HG03342 (cell line): ENCODE data around the gene SLC66A1.

Experiments used
- ATAC-seq: cut with Tn5 transposase; IDR thresholded peaks from one replicate; pipeline ENCODE4 v1.9.1; 2021; ENCODE audit warnings: mild to moderate bottlenecking, moderate library complexity; ENCODE audit not compliant: unreplicated experiment

Gene SLC66A1

DNA sequence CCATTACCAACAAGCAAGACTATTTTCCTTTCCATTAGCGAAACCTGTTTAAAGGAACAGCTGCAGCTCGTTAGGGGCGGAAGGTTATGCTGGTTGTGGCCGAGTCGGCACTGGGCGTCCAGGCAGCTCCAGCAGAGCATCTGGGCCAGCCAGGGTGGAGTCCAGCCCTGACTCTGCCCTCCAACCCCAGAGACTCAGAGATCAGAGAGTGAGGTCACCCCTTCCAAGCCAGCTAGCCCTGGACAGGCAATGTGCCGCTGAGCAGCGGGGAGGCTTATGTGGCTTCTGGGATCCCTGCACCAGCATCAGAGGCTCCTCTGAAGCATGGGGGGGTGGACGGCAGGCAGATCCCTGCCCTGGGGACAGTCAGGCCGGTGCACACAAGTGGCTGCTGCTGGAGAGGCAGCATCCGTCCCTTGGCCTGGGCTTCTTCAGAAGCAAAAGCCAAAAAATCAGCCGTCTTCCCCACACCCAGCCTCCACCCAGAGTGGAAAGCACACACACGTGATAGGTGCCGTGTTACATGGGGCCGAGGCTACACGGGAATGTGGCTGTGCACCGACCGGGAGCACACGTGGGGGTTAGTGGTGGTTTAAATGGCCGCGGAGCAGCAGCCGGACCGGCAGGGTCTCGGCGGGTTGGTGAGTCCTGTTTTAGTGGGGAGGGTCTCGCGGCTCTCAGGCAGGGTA is 30.1 kb downstream of the SLC66A1 start:
- no peak for ATAC-seq

DNA sequence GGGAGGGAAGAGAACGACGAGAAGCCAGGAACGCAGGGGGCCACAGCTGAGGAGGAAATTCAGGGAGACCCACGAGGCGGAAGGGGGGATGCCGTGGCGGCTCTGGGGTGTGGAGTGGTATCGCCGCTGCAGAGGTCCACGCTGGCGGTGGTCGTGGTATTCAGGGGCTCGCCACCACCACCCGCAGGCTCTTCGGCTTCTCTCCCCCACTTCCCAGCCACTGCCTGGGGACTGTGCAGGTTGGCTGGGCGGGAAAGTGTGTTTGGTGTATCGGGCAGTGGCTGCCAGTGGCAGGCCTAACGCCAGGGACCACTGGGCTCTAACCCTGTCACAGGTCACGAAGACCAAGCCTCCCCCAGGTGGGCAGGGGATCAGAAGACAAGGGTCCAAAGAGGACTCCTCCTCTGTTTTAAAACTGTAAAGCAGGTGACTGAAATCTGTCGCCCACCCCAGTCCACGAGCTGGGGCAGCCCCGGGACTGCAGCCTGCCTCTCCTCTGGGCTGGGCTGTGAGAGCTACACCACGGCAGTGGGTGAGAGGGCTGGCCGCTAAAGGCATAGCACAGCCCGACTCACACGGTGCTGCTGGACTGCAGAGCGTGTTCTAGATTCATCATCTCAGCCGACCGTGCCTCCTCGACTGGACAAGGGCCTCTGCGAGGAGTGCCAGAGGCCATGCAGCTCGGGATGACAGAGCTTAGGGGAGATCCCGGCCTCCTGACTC is 30.9 kb downstream of the SLC66A1 start:
- no peak for ATAC-seq

DNA sequence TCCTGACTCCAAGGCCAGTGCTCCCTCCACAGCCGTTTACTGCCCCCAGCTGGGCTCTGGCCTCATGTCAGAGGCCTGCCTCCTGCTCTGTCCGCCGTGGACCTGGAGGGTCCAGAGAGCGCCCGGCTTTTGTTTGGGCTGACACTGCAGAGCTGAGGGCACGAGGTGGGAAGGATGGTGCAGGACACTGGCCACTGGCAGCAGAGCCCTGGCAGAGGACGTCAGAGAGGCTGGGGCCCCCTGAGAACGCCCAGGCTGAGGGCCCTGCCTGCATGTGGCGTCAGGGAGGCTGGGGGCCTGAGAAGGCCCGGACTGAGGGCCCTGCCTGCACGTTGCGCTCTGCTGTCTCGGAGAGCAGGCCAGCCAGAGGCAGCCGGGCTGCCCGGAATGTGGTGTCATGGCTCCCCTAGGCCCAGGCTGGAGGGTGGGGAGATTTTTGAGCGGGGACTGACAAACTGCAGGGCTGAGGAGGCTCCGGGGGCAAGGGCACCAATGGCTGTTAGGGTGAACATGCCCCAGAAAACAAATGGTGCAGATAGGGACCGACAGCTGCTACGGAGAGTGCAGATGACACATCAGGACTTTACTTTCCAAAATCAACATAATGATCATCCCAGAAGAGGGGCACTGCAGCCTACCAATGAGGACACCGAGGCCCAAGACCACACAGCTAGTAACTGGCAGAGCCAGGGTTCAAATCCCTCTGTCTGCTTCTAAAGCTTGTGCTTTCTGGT is 31.7 kb downstream of the SLC66A1 start:
- no peak for ATAC-seq

DNA sequence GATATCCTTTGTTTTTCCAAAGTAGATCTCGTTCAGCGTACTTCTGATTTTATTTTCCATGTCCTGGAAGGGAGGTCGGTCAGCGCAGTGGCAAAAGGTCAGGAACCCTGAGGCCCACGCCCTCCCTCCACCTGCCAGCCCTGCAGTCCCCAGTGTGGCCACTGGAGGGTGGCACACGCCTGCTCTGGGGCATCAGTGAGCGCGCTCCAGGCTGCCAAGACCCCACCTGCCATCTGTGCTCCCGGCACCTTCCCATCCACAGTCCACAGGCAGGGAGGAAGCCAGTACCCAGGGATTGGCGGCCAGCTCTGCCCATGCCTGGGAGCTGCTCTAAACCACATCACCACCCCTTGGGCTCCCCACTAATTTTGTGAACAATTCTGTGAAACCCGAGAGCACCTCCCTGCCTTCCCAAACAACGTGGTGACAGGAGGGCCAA is 32.3 kb downstream of the SLC66A1 start:
- ATAC-seq = no peak

DNA sequence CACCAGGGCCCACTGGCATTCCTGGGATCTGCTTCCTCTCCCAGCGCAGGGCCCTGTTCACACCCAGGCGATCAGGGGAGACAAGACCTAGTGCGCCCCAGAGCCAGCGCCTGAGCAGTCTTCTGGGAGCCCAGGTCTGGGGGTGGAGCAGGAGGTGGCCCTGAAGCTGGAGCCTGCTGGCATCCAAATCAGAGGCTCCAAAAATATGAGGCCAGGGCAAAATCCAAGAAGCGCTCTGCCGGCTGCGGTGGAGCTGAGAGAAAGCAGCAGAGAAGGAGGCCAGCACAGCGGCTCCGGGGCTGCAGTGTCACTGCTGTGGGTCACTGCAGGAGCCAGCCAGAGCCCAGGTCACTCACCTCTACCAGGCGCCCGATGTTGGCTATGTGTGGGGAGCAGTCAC is 32.7 kb downstream of the SLC66A1 start:
- ATAC-seq = no peak

DNA sequence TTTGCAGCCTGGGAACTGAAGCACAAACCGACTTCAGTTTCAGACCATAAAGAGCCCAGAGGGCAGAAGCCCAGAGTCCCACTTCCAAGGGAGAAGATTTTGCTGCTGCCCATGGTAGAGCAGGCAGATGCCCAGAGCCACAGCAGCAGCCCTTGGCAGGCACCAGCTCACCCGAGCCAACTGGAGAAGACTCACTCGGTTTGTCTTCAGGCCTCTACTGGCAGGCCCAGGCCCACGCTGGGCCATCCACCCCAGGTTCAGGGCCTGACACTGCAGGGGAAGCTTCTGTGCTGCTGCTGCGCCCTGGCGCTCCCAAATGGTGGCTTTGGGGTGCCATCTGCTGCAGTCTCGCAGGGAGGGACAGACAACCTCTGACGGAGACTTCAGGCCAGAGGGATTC is 33.3 kb downstream of the SLC66A1 start:
- no peak for ATAC-seq

DNA sequence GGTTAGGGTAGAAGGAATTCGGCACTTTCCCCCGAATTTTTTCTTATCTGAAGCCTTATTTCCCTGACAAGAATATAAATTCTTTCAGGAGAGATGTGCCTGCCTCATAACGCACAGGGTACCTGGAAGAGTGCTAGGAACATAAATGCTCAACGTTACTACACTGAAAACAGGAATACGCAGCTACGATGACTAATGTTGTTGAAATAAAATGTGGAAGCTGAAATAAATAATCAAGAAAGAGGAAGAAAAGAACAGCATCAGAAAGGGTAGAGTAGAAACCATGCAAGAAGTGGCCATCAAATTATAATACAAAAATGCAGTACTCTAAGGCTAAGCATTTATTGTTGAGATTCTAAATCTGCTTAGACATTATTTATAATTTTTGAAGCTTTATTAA is 33.9 kb downstream of the SLC66A1 start:
- no peak for ATAC-seq

DNA sequence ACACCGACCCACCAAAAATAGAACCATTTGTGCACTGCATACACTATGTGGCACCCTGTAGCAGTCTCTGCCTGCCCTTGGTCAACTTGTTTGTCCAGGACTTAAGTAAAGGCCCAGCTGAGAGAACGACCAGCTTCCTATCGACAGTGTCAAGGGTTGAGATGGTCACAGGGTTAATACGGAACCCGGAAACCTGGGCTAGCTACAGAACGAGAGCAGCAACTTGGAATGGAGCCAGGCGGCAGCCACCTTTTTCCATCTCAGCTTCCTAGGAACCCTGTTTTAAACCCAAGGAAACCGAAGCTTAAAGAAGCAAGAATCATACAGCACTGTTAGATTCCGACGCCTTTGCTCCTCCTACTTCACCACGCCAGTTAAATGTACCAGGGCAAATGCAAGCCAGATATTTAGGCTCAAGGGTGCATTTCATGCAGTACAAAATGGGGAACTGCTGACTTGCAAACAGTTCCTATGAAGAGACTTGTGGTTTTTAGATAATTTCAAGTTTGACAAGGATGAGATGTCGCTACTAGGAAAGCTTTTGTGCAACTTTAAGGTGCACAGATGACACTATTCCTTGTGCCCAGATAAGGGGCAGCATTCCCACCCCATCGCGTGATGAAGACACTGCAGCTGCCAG is 35.5 kb downstream of the SLC66A1 start:
- no peak for ATAC-seq

DNA sequence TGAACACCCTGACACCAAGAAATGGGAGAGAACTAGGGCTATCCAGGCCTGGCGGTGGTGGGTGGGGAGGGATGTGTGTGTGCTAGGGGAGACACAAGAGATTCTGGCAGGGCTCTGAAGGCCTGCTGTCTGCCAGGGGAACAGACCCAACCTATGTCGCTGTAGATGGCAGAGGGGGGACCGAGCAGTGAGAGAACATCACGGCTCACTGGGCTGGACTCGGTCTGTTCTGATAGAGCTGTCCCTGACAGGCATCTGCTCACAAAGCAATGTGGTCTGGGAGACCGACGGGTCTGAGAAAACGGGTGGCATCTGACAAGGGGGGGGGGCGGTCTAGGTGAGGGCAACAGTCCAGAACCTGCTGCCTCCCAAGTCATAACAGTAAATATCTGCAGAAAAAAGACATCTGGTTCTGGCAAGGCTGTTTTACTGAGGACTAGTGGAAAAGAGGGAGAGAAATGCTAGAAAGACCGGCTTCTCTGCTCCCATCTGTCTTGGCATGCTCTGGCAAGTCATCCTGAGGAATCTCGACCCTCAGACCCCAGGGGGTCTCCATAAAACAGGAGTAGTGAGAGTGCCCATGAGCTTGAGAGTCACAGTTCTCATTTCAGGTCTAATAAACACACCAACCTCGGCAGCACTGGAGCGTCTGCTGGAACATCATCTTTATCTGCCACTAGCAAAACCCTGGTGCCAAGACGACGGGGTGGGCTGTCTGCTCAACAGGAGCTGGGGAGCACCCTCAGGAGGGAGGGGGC is 36.5 kb downstream of the SLC66A1 start:
- no peak for ATAC-seq

DNA sequence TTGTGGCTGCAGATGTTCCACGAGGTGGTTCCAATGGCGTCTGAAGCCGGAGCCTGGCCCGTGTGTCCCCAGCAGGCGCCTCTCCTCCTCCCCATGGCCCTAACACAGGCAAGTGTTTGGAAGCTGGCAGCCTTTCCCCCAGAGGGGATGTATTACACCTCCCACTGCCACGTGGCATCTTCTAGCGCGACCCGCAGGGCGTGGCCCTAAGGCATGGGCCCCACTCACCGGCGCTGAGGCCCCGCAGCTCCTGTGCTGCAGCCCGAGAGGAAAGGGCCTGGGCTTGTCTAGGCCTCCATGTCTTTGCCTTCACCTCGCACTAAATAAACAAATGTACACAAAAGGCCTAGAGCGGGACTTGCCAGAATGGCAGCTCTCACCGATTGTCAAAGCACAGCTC is 37.9 kb downstream of the SLC66A1 start:
- ATAC-seq = no peak

DNA sequence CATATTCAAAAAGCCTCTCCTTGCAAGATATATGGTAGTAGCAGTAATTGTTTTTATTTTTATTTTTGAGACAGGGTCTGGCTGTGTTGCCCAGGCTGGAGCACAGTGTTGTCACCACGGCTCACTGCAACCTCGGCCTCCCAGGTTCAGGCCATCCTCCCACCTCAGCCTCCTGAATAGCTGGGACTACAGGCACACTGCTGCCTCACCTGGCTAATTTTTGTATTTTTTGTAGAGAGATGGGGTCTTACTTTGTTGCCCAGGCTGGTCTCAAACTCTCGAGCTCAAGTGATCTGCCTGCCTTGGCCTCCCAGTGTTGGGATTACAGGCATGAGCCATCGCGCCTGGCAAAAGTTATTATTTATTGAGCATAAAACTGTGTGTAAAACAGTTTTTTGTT is 38.4 kb downstream of the SLC66A1 start:
- no peak for ATAC-seq

DNA sequence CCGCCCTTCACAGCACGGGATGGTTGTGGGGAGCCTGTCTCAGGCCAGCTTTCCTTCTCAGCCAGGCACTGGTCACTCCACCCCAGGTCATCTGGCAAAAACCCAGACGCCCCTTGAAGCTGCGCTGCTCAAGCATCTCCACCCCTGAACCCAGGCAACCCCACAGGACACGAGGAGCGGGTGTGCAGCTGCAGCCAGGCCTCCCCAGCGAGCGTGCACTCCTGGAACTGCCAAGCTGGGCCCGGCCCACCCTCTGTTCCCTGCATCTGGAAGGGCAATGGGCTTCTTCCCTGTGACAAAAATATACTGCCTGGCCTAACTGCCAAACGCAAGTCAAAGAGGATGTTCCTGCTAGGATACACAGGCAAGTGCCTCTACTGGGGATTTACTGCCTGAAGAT is 39.7 kb downstream of the SLC66A1 start:
- no peak for ATAC-seq

DNA sequence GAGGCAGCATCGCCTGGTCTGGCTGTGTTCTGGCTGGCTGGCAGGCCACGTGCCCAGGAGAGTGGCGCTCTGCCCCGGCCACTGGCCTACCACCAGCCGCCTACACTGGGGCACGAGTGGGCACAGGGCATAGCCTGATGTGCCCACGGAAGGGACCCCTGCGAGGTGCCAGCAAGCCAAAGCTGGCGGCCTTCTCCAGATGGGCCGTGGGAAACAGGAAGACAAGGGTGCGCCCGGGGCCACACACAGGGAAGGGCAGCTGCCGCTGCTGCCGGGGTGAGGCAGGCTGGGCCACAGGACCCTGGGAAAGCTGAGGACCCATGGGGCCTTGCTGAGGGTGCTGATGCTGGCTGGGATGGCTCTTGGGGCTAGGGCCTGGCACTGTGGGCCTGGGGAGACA is 40.7 kb downstream of the SLC66A1 start:
- no peak for ATAC-seq

DNA sequence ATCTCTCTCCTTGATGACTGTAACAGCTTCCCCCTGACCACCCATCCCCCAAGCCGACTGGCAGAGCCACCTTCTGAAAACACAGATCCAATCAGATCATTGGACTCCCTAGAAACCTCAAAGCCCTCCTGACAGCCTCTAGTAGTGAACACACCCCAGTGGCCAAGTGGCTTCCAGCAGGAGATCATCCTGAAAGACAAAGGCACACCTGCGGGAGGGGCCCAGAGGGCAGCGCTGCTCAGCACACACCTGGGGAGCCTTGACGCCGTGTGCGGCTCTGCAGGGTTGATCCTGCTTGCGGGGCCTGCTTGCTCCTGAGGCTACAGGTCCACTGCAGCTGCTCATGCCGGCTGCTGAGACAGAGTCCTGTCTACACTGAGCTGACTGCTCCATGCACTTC is 41.5 kb downstream of the SLC66A1 start:
- ATAC-seq = no peak

DNA sequence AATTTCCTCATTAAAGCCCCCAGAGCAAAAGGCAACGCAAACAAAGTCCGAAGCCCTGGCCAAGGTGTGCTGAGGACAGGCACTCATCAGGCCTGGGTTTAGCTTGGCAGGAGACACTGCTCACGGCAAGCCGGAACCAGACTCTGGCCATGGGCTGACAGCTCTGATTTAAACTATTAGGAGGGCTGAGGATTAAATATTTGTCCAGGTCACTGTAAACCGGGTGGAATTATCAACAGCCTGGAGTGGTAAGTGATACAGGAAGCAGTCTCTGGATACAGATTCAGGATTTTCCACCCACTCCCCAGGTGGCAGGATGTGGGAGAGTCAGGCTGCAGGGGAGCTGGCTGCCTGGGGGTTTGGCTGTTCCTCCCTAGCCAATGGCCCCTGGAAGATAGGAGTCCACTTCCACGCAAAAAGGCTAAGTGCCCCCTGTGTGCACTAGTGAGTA is 42.4 kb downstream of the SLC66A1 start:
- ATAC-seq = no peak

DNA sequence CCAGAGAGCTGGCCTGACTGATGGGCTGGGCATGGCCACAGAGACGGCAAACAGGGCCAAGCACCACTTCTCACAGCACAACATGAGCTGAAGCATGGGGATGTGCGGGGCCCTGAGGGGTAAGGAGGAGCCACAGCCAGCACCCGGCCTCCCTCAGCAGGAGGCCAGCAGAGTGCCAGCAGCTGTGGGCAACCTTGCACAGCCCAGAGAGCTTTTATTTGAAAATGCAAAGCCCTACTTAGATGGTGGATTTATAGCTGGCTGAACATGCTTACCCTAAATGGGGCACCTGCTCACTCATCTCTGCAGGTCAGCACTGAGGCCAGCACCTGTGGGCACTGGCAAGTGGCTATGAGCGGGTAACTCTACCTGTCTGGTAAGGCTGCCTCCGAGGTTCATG is 44.1 kb downstream of the SLC66A1 start:
- no peak for ATAC-seq

DNA sequence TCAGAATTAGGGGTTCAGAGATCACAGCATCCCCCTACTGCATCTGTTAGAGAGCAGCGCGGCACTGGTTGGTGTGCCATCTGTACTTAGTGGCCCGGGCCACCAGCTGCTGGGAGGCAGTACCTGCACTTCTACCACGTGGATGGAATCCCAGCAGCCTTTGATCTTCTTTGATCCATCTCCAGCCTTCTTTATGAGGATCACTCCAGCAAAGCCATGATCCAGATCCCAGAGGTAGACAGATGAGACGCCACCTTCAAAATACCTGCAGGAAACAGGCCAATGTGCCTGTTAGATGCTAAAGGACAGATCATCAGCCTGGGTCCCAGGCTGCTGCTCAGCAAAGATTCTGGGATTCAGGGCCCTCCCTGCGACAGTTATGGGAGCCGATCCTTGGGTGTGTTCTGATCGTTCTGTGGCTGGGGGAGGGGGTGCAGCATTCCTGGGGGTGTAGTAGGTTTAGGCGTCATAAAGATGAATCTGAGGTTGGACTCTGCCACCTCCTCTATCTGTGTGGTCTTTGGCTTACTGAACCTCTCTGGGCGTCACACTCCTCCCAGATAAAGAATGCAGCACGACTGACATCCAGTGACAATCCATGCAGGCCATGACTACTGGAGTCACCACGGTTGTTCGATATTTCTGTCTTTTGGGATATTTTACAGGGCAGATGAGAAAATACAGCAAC is 45.3 kb downstream of the SLC66A1 start:
- ATAC-seq = no peak

DNA sequence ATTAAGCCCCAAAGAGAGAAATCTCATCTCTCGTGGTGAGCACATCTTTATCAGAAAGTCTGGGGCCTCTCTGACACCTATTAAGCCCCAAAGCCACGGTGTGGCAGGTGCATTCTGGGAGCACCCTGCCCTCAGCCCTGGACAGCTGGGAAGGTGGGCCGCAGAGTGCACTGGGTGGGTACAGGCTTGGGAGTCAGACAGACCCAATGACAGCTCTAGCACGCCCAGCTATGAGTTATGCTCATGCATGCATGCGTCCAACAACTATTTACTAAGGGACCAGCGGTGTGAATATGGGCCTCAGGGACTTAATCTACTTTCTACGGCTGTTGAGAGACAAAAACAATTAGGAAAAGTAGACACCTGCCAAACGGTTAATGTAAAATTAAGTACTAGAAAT is 46.6 kb downstream of the SLC66A1 start:
- ATAC-seq = no peak

DNA sequence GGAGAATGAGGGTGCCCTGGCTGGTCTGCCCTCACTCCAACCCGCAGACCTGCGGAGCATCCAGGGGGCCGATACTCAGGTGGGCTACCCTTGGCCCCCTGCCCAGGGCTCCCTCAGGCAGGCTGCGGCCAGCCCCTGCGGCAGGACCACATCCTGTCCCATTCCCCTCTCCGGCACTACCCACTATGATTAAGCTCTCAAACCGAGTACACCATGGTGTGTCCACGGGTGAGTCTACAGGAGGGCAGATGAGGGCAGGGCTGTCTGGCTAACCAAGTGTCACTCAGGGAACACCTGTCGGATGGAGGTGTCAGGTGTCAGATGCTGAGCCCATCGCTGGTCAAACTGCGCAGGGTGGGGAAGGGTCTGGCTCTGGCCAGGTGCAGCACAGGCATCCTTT is 47.2 kb downstream of the SLC66A1 start:
- ATAC-seq = no peak

DNA sequence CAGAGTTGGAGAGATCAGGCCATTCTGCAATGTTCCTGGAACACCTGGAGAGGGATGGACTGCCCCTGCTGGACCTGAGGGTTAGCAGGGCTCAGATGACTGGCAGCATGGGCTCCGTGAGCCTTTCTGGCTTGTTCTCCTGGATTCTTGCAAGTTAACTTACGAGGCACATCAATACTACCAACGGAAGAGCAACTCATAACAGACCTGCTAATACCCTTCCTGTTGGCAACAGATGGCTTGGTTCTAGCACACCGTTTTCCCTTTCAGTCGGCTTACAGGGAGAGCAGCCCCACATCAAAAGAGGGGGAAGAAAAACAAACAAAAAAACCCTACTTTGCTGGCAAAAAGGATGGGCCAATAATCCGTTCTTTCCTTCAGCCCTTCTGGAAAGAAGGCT is 47.9 kb downstream of the SLC66A1 start:
- no peak for ATAC-seq
